HG03460 (cell line): Measurements from ENCODE around the gene SZT2.
"Not testable (repeated sequence)": the region's sequence is repeated elsewhere in the genome, so short reads cannot be mapped to it uniquely, and the experiment has no call there.

ENCODE experiments used
- ATAC-seq: cut with Tn5 transposase; IDR thresholded peaks from one replicate; pipeline ENCODE4 v1.9.1; 2021; ENCODE audit not compliant: unreplicated experiment

Gene SZT2

DNA sequence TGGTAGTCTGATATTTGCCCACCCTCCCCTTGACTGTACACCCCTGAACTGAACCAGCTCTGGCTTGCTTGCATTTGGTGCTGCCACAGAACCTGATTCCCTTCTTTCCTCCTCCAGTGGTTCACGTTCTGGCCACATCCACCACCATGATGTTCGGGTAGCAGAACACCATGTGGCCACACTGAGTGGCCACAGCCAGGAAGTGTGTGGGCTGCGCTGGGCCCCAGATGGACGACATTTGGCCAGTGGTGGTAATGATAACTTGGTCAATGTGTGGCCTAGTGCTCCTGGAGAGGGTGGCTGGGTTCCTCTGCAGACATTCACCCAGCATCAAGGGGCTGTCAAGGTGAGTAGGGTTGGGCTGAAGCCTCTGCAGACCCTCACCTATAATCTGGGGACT, 29.1 kb upstream of the SZT2 start:
- ATAC-seq = no peak

DNA sequence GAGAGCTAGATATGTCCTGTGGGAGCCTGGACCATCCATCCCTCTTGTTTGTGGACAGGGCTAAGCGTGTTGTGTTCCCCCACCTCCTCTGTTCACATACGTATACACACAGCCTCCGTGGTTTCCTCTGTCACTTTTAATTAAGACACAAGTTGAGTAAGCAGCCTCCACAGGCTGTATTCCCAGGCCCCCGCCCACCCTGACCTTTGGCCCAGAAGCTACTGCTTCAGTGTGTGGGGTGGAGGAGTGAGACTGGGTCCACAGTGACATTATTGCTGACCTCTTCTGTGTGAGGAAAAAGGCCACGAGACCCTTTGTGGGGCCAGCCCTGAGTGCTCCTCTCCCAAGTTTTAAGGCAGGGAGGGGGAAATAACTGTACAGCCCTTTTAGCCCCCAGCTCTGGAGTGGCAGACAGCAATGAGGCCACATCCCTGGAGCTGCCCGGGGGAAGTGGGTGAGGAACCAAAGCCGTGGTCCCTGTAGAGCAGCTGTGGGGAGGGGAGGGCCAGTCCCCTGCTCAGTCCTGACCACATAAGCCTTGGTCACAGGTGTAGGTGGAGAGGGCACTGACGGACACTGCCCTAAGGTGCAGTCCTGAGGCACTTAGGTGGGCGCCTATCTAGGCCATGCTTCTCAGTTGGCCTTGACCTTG, 26.3 kb upstream of the SZT2 start:
- ATAC-seq = no peak

DNA sequence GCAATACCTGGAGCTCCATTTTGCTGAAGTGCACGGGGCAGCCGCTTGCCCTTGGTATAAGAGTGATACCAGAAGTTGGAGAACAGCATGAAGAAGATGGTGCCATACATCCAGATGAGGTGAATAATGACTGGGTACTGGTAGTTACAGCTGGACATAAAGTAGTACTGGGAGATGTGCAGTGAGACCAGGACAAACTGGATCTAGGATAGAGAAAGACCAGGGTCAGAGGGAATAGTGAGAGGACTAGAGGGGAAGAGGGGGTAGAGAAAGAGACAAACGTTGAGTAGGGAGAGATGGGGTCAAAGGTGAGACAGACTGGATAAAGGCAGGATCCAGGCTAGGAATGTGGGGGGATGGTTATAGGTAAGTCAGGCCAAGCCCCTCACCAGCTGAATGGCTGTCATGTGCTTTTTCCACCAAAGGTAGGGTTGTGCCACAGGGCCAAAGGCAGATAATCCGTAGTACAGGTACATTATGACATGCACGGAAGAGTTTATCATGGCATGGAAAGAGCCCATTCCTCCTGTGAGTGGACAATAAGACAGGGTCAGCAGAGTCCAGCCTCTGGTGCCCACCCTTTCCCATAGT, 25.7 kb upstream of the SZT2 start:
- no peak for ATAC-seq

DNA sequence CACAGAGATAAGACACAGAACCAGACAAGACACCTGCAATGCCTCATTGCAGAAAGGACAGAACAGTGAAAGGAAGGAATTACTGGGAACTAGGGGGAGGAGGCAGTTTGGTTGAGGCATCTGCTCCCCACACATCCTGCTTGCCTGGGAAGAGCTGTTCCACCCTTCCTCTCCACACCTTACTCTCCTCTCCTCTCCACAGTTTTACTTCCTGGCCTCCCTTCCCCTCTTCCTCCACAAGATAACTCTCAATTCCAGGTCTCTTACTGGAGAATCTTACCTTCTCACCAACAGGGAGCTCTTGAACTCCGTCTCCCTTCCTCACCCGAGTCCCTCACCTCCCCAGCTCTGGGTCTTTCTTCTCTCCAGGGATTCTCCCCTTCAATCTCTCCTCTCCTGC, 24.0 kb upstream of the SZT2 start:
- ATAC-seq = no peak

DNA sequence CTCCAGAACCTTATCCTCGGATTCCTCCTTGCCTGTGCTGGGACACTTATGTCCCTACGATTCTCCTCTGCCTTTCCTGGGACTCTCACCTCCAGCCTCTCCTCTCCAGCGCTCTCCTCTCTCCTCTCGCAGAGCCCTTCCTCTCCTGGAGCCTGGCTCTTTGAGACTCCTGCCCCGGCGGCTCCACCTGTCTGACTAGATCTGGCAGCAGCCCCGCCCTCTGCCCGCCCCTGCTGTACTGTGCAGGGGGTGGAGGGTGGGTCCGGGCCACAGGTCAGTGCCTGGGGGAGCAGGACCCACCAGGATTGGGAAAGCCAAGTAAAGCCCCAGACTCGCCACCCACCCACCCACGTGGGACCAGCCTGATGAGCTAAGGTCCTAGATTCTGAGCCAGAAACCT, 23.5 kb upstream of the SZT2 start:
- ATAC-seq = no peak

DNA sequence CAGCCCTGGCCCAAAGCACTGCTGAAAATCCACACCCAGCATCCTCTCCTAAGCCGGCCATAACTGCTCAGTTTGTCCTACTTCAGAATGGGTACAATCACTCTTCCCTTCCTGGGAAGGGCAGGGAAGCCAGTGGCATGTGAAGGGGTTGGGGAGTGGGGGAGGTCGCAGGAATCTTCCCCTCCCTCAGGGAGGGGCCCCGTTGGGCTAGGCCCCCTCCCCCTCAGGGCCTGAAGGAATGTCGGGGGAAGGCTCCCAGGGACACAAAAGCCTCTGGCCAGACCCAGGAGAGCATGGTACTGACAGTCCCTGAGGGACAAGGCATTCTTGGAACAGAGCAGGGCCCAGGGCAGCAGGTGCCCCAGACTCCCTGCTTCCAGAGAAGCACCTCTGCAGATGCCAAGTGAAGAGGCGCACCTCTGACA, 23.1 kb upstream of the SZT2 start:
- no peak for ATAC-seq

DNA sequence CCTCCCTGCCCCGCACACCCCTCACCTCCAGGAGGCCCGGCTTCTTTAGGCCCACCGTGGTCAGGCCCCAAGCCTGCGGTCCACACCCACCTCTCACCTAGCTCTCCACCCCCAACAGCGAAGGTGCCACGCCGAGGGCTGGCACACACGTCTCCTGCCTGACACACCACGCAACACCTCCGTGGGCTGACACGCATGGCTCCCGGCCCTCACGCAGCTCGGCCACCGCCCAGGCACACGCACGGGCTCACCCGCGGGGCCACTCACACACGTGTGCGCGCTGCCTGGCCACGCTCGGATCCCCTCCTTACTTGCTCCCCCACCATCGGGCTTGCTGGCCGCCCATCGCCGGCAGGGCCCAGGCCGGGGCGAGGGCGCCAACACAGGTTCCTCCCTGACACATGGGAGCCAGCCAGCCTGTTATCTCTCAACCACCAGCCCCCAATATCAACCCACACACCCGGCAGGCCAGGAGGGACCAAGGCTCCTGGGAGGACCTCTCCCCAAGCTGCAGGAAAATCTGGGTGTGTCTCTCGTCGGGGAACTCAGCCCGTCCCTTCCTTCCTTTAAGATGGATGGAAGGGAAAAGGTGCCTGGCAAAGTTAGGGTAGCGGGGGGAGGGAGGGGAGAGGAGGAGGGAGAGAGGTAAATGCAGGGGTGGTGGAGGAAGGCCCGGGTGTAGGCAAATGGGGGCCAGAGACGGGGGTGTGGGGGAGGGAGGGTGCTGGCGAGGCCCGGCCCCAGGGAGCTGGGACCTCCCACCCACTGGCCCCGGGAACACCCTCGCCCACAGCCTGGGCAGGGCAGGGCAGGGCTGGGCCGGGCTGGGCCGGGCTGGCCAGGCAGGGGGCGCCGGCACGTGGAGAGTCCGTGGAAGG, 22.4 kb upstream of the SZT2 start:
- ATAC-seq = peak; percentile 32

DNA sequence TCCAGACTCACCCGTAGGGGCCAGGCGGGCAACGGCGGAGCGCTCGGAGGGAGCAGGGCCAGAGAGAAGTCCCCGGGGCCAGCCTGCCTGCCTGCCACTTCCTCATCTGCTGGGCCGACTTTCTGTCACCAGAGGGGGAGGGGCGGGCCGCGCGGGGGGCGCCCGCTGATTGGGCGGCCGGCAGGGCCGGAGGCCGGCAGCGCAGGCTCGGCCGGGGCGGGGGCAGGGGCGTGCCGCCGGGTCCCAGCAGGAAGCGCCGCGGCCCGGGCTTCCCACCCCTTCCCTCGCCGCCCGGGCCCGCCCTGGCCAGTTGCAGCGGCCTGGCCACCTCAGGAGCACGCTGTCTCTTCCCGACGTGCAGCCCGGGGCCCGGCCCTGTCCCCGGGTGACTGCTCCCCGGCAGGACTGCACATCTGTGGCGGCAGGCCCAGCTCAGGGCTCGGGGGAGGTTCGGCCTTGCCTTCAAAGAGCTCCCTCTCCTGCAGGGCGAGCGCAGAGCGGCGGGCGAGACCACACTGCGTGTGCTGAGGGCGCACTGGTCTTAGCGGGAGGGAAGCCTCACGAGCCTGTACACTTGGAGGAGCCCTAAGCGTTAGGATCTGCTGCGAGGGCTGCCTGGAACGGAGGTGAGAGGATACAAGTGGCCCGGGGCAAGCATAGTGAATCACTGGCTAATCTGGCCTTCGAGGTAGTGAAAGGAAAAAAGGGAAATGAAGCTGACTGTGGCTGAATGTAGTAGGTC, 21.6 kb upstream of the SZT2 start, which contains the start of gene ELOVL1:
ELOVL1 (minus strand) TSS at position 108 of the 742 bp plus-strand sequence. CDS start 2,402 bp downstream, outside the sequence.
- ATAC-seq = peak; percentile 69

DNA sequence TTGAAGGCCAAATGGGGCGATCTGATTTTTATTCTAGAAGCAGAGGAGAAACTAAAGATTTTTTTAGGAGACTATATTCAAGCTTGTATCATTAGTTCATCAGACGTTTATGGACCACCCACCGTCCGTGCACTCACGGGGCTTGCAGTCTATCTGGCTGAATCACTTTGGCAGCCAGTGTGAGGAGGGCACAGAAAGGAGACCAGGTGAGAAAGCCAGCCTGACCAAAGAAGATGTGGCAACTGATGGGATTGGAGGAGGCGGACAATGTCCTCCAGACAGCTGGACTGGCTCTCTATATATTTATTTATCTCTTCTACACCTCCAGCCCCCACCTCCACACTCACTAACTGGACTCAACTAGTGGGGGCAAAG, 21.1 kb upstream of the SZT2 start:
- no peak for ATAC-seq

DNA sequence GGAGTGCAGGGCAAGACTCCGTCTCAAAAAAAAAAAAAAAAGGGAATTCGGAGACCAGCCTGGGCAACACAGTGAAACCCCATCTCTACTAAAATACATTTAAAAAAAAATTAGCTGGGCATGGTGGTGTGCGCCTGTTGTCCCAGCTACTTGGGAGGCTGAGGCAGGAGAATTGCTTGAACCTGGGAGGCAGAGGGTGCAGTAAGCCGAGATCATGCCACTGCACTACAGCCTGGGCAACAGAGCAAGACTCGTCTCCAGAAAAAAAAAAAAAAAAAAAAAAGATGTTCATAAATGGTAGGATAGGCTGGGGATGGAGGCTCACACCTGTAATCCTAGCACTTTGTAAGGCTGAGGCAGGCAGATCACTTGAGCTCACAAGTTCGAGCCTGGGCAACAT, 19.9 kb upstream of the SZT2 start:
- not testable (repeated sequence) for ATAC-seq

DNA sequence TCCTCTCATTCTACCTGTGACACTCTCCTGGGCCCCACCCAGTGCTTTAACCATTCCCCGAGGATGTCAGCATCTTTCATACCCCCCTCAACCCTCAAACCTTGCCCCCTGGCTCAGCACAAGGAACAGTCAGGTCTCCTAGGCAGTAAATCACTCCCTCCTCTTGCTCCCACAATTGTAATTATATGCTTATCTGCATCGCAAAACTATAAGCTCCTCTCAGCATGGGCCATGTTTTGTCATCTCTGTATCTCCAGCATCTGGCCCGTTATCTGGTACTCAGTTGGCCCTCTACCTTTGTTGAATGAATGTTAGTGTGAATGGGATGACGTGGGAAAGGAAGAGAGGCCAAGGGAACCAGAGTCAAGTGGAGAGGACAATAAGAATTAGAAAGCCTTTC, 19.1 kb upstream of the SZT2 start:
- ATAC-seq = no peak

DNA sequence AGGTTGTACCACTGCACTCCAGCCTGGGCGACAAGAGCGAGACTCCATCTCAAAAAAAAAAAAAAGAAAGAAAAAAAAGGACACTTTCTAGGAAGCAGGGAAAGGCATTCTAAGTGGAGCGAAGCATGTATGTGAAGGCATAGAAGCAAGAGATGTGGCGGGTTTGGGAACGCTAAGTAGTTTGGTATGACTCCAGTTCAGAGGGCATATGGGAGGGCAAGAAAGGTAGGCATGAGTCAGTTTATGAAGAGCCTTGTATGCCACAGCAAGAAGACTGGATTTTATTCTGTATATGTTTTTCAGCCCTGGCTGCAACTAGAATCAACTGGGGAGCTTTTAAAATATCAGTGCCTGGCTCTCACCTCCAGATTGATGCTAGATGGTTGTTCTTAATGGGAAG, 17.5 kb upstream of the SZT2 start:
- no peak for ATAC-seq

DNA sequence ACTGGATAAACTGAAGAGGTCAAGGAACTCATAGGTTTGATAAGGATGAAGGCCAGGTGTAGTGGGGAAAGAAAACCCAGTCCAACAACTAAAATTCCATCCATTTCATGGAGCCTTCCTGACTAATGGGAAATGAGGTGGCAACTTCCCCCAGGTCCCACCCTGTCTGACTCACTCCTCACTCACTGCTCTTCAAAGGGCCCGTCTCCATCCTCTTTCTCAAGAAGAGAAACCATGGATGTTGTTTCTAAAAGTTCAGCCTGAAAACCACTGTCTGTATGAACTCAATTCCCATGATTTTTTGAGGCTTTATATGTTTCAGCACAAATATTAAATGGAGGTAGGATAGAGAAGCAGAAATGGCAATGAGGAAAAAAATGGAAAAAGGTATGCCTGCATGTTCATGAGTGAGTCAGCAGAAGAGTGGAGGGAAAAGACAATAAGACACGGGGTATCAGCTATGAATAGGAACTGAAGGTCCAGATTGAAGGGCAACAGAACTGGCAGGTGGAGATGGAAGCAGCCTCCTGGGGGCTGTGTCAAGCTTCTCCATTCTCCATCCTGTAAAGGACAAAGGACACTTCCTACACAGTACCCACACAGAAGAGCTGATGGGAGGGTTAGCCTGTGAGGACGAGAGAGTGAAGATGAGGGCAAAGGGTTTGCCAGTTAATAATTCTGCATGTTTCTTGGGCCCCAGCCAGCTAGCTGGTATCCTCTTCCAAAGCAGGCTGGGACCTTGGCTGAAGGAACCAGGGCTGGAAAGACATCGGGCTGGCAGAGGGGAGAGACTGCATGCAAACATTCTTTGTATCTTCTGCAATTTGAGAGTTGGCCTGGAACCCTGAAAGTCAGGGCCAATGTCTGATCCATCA, 16.4 kb upstream of the SZT2 start:
- no peak for ATAC-seq

DNA sequence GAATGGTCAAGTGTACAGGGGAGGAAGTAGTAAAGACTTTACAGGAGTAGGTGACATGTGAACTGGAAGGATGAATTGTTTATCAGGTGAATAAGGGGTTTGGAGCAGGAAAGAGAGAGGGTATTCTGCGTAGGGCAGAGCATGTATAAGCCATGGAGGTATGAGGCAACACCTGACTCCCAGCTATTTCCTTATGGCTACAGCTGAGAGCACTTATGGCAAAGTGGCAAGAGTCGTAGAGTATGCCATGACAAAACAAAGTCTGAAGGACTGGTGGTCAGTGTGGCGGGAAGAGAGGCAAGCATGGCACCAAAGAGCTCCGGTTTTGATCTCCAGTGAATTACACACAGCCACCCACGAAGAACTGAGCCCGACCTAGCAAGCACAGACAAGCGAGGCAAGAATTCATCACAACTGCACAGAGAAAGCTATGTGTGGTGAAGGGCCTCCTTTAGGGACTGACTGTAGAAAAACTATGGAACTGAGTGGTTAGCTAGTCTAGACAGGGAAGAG, 12.9 kb upstream of the SZT2 start:
- ATAC-seq = no peak

DNA sequence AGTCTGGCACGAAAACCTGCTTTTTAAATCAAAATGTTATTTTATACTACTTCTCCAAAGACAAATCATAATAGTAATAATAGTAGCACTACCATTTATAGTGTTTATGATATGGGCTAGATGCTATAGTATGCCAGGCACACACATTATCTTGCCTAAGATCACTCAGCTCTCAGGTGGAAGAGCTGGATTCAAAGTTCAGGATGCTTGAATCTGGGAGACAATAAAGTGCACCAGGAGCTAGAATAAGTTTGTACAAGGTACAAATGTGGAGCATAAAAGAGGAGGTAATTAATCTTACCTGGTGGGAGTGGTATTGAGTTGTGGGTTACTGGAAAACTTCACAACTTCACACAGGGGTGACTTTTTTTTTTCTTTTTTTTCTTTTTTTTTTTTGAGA, 11.9 kb upstream of the SZT2 start:
- ATAC-seq = no peak

DNA sequence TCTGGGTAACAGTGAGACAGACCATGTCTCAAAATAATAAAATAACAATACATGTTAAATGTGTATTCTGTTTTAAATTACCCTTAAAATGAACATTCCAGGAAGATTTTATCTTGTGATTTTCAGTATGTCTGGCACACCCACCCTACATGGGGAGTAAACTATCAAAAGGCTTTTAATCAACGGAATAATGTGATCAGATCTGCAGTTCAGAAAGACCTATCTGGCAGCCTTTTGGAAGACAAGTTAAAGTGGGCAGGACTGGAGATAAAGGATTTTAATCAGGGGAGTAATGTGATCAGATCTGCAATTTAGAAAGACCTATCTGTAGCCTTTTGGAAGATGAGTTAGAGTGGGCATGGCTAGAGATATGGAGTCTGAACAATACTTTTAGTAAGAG, 10.2 kb upstream of the SZT2 start:
- ATAC-seq = no peak

DNA sequence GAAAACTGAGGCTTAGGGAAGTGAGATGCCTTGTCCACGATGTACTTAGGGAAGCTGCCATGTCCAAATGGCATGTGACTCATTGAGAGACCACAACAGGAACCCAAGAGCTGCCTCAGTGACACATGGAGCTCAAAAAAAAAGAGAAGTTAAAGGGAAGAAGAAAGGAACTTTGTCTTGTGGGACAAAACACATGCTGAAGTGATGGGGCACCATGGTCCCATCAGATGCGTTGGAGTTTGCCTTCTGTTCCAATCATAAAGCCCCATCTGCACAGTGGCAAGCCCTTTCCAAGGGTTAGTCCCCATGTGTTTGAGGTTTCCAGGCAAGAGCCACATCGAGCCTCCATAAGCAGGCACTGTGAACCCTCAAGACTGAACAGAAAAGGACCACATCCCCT, 8.1 kb upstream of the SZT2 start:
- ATAC-seq = no peak

DNA sequence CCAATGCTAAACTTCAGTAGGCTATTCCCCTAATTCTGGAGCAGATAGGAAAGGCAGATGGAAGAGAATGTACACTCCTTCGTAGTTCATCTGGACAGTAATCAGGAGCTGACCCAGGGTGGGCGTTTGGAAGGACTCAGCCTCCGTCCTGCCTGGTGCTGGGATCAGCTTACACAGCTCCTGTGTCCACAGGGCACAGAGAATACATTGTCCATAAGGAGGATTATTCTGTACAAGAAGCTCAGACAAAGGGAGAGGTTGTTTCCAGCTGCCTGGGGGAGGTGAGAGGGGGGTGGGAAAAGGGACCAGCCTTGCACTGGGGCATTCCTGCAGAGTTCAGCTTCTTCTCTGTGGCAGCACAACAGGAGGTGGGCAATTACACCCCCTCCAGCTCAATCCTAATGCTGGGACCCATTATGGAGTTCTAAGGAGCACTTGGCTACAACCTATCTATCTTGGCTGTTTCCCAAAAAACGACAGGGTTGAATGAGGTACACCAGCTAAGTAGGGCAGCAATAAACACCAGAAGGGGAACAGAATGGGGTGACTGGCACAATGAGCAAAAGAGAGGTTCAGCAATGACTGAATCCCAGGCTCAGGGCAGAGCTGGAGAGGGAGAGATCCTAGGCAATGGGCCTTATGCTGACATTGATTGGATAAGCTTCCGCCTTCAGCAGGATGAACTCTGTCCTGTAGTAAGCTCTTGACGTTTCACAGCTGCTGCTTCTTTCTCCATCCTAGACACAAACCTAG, 7.5 kb upstream of the SZT2 start:
- no peak for ATAC-seq

DNA sequence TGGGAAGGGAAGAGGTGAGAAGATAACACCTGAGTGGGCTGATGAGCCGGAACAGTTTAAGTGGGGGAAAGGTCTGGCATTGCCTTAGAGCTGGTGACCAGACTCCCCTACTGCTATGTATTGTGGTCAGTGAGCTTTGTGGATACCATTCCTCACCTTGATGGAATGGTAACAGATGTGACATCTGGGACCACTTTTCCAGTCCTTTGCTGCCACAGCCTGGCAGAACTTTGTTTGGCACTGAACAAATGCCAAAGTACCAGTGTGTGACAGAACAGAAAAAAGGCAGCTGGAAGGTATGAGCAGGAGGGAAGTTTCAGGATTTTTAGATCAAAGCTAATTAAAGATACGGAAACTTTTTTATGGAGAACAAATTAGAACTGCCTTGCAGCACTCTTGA, 6.2 kb upstream of the SZT2 start:
- no peak for ATAC-seq

DNA sequence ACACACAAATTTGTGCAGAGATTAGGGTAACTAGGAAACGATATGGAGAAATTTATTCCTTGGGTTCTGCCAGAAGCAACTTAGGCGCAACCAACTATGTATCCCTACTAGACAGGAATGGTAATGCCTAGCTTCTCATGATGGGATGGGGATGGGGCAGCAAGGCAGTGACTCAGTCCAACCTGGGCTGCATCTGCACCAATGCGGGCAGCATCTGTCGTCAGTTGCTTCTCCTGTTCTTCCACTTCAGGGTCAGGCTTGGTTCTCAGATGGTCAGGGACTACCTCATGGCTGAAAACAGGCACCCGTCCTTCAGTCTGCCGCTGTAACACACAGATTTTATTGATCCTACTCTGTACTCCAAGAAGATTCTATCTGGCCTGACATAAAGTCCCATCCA, 3.0 kb upstream of the SZT2 start:
- no peak for ATAC-seq
